ENCODE results near the gene CYB561D1. TPM values are rescaled to one million over a fixed set of nuclear protein-coding genes. Genes with fewer than 3 reads are reported as not detected.

Gene CYB561D1
- total RNA-seq, 1 donor from 2014 or later = 10.2 TPM

DNA sequence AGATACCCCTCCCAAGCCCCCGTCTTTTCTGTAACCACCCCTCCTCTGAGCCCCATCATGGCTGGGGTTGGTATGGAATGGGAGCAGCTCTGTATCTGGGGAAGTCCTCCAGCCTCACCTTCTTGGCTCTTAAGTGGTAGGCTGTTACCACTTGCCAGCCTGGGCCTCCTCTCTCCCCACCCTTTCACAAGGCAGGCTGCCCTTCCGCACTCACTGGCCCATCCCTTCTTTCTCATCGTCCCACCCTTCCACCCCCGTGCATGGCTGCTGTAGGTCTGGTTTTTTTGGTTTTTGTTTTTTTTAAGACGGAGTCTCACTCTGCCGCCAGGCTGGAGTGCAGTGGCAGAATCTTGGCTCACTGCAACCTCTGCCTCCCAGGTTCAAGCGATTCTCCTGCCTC is 5.2 kb downstream of the CYB561D1 start:
- TF ChIP-seq, protein P1, sequence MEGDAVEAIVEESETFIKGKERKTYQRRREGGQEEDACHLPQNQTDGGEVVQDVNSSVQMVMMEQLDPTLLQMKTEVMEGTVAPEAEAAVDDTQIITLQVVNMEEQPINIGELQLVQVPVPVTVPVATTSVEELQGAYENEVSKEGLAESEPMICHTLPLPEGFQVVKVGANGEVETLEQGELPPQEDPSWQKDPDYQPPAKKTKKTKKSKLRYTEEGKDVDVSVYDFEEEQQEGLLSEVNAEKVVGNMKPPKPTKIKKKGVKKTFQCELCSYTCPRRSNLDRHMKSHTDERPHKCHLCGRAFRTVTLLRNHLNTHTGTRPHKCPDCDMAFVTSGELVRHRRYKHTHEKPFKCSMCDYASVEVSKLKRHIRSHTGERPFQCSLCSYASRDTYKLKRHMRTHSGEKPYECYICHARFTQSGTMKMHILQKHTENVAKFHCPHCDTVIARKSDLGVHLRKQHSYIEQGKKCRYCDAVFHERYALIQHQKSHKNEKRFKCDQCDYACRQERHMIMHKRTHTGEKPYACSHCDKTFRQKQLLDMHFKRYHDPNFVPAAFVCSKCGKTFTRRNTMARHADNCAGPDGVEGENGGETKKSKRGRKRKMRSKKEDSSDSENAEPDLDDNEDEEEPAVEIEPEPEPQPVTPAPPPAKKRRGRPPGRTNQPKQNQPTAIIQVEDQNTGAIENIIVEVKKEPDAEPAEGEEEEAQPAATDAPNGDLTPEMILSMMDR (IDR thresholded peaks at IDR 0.05) = no peak
- Mint-ChIP-seq H3K27ac (ENCODE audit: unreplicated experiment) (no peak overlapping the region), H3K36me3 (ENCODE audit: unreplicated experiment) (peaks cover 9% of the 10 kb centered on the region), H3K4me1 (ENCODE audit: unreplicated experiment) (peaks cover 31% of the 10 kb centered on the region), H3K27me3 (ENCODE audit: unreplicated experiment) (no peaks in the 10 kb centered on the region), H3K4me3 (ENCODE audit: unreplicated experiment) (no peak overlapping the region), H3K9me3 (ENCODE audit: unreplicated experiment) (no peaks in the 10 kb centered on the region)
- no peak for DNase-seq (ENCODE audit: extremely low spot score, unreplicated experiment)

DNA sequence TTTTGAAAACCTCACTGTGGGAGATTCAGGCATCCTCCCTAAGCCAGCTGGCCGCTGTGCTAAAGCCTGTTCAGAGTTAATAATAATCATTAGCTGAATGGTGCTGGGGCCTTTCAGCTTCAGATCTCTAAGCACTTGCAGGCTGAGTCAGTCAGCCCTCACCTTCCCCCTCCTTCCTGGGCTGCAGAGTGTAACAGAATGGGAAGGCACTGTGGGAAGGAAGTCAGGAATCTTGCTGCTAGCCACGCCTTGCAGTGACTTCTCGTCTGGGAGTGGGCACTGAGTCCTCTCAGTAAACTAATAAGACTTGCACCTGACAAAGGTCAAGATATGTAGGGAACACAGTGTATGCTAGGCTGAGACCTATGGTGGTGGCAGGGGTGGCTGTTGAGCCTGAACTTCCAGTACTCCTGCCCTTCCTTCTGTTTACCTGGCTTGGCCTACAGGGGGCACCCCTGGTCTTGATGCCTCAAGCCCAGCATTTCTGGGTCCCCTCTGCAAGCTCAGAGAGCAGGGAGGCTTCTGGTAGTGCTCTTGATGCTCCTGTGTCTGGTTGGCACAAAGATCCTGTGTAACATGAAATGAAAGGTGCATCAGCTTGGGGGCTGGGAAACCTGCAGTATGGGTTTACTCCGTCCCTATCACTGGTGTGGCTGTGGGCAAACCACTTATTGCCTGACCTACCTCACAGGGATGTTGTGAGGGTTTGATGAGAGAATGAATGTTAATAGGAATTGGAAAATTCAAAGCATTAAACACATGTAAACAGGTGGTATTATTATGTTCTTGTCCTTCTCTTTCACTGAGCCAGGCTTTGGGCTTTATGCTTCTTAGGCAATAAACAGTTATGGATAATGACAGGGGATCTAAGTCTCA is 6.0 kb downstream of the CYB561D1 start:
- H3K36me3 Mint-ChIP-seq (ENCODE audit: unreplicated experiment) = peaks cover 9% of the 10 kb centered on the region
- no peak for DNase-seq (ENCODE audit: extremely low spot score, unreplicated experiment)
- H3K27me3 Mint-ChIP-seq (ENCODE audit: unreplicated experiment) = no peaks in the 10 kb centered on the region
- H3K4me3 Mint-ChIP-seq (ENCODE audit: unreplicated experiment) = no peak overlapping the region
- H3K9me3 Mint-ChIP-seq (ENCODE audit: unreplicated experiment) = no peaks in the 10 kb centered on the region
- H3K4me1 Mint-ChIP-seq (ENCODE audit: unreplicated experiment) = peaks cover 23% of the 10 kb centered on the region
- TF ChIP-seq, protein P1 (IDR thresholded peaks at IDR 0.05) = peak; percentile 51
- no peak overlapping the region for H3K27ac Mint-ChIP-seq (ENCODE audit: unreplicated experiment)

DNA sequence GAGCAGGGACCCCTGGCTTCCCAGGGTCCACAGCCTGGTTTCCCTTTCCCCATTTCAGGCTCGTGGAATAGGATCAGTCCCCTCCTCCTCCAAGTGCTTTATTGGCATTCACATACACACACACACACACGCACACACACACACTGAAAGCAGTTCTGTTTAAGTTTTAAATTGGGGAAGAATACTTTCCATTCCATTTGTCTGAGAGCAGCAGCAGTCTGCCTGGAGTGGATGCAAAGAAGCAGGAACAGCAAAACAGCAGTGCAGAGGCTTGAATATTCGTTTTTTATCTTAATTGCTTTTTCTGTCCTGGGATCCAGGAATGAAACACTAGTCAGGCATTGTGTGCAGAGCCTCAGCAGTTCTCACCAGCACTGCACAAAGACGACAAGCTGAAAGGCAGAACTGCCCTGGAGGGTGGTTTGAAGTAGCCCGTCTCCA is 7.1 kb downstream of the CYB561D1 start:
- H3K36me3 Mint-ChIP-seq (ENCODE audit: unreplicated experiment) = peaks cover 8% of the 10 kb centered on the region
- no peak for DNase-seq (ENCODE audit: extremely low spot score, unreplicated experiment)
- H3K27ac Mint-ChIP-seq (ENCODE audit: unreplicated experiment) = peak overlapping the region; percentile 8
- no peaks in the 10 kb centered on the region for H3K27me3 Mint-ChIP-seq (ENCODE audit: unreplicated experiment)
- H3K9me3 Mint-ChIP-seq (ENCODE audit: unreplicated experiment) = no peaks in the 10 kb centered on the region
- peaks cover 13% of the 10 kb centered on the region for H3K4me1 Mint-ChIP-seq (ENCODE audit: unreplicated experiment)
- TF ChIP-seq, protein P1 (IDR thresholded peaks at IDR 0.05) = no peak
- no peak overlapping the region for H3K4me3 Mint-ChIP-seq (ENCODE audit: unreplicated experiment)

DNA sequence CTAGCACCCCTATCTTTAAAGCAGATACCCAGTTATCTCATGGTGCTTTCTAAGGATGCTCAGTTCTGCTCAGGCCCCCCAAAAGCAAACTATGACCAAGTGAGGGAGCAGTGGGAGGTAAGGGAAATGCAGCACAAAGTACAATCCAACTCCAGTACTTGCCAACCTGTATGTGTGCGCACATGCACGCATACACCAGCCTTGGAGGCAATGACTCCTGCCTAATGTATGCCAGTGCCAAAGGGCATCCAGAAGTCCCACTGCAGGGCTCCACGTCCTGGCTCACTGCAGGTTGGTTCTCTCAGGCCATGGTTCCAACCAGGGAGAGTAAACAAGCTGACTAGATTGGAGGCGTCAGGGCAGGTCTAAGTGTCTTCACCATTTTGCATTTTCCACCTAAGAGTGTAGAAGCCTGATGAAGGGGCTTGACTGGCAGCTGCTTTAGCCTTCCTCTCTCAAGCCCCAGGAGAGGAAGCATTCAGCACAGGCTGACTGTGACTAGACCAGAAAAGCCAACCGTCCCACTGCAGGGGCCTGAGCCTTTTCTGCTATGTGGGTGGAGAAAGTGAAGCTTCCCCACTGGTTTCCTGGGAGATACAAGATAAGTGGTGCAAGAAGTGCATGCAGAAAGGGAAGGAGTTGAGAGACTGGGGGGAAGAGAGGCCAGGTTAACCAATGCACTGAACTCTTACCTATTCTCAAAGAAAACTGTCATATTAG is 7.9 kb downstream of the CYB561D1 start:
- no peaks in the 10 kb centered on the region for H3K9me3 Mint-ChIP-seq (ENCODE audit: unreplicated experiment)
- DNase-seq (ENCODE audit: extremely low spot score, unreplicated experiment) = no peak
- H3K27me3 Mint-ChIP-seq (ENCODE audit: unreplicated experiment) = no peaks in the 10 kb centered on the region
- H3K36me3 Mint-ChIP-seq (ENCODE audit: unreplicated experiment) = peaks cover 3% of the 10 kb centered on the region
- H3K4me1 Mint-ChIP-seq (ENCODE audit: unreplicated experiment) = peaks cover 13% of the 10 kb centered on the region
- H3K4me3 Mint-ChIP-seq (ENCODE audit: unreplicated experiment) = no peak overlapping the region
- TF ChIP-seq, protein P1 (IDR thresholded peaks at IDR 0.05) = no peak
- H3K27ac Mint-ChIP-seq (ENCODE audit: unreplicated experiment) = no peak overlapping the region

DNA sequence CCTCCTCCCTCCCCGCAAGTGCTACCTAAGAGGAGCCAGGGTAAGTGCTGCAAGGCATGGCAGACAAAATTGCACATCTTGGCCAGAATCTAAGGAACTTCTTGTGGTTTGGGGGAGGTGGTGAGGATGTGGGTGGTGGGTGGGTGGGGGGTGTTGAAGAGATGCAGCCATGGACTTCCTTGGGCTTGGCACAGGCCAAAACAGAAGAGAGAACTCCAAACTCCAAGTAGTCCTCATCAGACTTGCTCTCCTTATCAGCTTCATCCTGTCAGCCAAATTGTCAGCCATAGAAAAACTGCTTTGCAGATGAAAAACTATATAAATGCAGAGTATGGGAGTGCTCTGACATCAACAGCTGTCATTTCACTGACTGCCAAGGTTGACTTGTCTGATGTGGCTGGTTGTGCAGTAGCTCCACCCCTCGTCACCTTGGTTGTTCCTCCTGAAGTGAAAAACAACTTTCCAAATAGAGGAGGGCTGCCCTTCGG is 8.5 kb downstream of the CYB561D1 start:
- no peaks in the 10 kb centered on the region for H3K27me3 Mint-ChIP-seq (ENCODE audit: unreplicated experiment)
- no peaks in the 10 kb centered on the region for H3K9me3 Mint-ChIP-seq (ENCODE audit: unreplicated experiment)
- TF ChIP-seq, protein P1 (IDR thresholded peaks at IDR 0.05) = no peak
- no peak overlapping the region for H3K4me3 Mint-ChIP-seq (ENCODE audit: unreplicated experiment)
- H3K27ac Mint-ChIP-seq (ENCODE audit: unreplicated experiment) = no peak overlapping the region
- peaks cover 3% of the 10 kb centered on the region for H3K36me3 Mint-ChIP-seq (ENCODE audit: unreplicated experiment)
- DNase-seq (ENCODE audit: extremely low spot score, unreplicated experiment) = no peak
- peaks cover 13% of the 10 kb centered on the region for H3K4me1 Mint-ChIP-seq (ENCODE audit: unreplicated experiment)
